OCI-LY7 (cell line): Measurements from ENCODE around the gene PWP2.
"Not testable (repeated sequence)": the region's sequence is repeated elsewhere in the genome, so short reads cannot be mapped to it uniquely, and the experiment has no call there.

Experiments
- CTCF ChIP-seq: fragments of 200-600 bp; sonication (generic); conservative IDR thresholded peaks from 2 replicates; pipeline ENCODE4 v1.5.1; 2014; ENCODE audit warnings: mild to moderate bottlenecking, antibody characterized with exemption, low read length, moderate library complexity, mixed read lengths
- EZH2phosphoT487 ChIP-seq: fragments of 200-600 bp; sonication (generic); IDR thresholded peaks from 2 replicates; pipeline ENCODE4 v1.6.1; 2018; ENCODE audit warnings: low read depth, borderline replicate concordance, mild to moderate bottlenecking, mixed run types, antibody characterized with exemption, low read length, moderate library complexity, mixed read lengths

- not testable (repeated sequence) for TF ChIP-seq CTCF, EZH2phosphoT487
These were observed 39.9 kb downstream of the PWP2 start for GRCh38 chr21:44147108-44147507.
